ENCODE measurements around the gene NHSL1.

Gene NHSL1

DNA sequence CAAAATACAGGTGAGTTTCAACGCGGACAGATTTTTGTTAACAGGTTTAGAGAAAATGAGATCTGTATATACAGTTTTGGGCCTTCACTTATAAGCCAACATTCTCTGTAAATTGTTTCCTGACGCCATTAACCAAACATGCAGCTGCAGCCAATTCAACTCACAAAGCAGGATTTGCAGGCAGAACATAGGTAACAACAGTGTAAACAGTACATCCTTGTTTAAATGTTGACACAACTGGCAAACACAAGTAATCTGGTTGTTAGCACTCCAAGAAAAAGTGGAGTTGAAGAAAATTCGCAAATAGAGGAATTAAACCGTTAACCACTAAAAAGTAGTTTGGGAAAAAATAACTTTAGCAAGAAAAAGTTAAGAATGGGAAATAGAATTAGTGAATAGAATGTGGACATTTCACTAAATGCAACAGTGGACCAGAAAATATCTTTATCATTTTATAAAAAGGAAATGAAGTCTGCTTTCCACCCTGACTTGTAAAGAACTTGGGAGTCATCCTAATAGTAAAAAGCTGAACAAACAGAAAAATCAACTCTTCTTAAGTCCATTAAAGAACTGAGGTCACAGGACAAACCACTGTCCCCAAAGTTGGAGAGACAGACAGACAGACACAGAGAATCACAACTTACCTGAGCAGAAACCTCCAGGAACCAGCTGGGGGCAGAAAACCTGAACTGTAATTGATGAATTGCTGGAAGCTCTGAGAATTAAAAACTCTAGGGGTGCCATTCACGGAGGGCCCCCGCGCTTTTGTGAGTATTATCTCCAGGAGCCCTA lies 111.5 kb downstream of the NHSL1 start:
- DNase-seq (ENCODE audit: low read depth in 2 of 2): no peak
- TF ChIP-seq, protein P1, sequence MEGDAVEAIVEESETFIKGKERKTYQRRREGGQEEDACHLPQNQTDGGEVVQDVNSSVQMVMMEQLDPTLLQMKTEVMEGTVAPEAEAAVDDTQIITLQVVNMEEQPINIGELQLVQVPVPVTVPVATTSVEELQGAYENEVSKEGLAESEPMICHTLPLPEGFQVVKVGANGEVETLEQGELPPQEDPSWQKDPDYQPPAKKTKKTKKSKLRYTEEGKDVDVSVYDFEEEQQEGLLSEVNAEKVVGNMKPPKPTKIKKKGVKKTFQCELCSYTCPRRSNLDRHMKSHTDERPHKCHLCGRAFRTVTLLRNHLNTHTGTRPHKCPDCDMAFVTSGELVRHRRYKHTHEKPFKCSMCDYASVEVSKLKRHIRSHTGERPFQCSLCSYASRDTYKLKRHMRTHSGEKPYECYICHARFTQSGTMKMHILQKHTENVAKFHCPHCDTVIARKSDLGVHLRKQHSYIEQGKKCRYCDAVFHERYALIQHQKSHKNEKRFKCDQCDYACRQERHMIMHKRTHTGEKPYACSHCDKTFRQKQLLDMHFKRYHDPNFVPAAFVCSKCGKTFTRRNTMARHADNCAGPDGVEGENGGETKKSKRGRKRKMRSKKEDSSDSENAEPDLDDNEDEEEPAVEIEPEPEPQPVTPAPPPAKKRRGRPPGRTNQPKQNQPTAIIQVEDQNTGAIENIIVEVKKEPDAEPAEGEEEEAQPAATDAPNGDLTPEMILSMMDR (IDR thresholded peaks at IDR 0.05; ENCODE audit: low read depth, low read length): no peak
- no peak overlapping the region for H3K4me3 ChIP-seq (replicated peaks in 1 of 2; ENCODE audit: low read depth in 2 of 2, low read length in 2 of 2)

DNA sequence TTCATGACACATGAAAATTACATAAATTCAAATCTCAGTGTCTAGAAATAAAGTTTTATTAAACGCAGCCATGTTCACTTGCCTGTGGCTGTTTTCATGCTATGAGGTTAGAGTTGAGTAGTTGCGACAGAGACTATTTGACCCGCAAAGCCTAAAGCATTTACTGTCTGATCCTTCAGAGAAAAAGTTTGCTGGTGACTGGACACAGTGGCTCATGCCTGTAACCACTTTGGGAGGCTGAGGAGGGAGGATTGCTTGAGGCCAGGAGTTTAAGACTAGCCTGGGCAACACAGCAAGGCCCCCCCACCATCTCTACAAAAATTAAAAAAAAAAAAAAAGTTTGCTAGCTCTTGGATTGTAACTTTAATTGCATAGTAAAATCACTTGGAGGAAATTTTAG lies 112.4 kb downstream of the NHSL1 start:
- no peak for DNase-seq (ENCODE audit: low read depth in 2 of 2)
- H3K4me3 ChIP-seq (replicated peaks in 1 of 2; ENCODE audit: low read depth in 2 of 2, low read length in 2 of 2): no peak overlapping the region
- TF ChIP-seq, protein P1 (IDR thresholded peaks at IDR 0.05; ENCODE audit: low read depth, low read length): no peak

- H3K4me3 ChIP-seq (replicated peaks in 1 of 2; ENCODE audit: low read depth in 2 of 2, low read length in 2 of 2): no peak overlapping the region
- no peak for DNase-seq (ENCODE audit: low read depth in 2 of 2)
These were observed 115.5 kb downstream of the NHSL1 start for GRCh38 chr6:138383776-138384175.

DNA sequence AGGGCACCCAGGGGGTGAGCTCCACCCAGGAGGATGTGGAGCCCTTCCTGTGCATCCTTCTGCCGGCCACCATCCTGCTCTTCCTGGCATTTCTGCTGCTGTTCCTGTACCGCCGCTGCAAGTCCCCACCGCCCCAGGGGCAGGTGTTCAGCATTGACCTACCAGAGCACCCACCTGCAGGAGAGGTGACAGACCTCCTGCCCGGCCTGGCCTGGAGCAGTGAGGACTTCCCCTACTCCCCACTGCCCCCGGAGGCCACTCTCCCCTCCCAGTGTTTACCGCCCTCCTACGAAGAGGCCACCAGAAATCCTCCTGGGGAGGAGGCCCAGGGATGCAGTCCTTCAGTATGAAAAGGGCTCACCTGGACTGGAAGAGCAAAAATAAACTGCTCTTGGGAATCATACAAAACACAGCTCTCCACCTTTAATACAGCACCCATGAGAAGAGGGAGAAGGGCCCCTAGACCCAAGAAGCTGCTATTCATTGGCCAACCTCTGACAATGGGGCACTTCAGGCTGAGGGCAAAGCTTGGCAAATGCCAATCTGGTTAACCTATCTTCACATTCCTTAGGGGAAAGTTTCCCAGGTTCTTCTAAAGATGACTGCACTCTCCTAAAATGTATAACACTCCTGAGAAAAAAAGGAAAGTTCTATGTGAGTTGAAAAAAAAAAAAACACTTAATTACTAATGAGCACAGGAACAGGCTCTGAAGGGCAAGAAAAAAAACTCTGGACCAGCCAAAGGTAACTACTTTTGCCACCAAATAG lies 116.6 kb downstream of the NHSL1 start:
- TF ChIP-seq, protein P1 (IDR thresholded peaks at IDR 0.05; ENCODE audit: low read depth, low read length): no peak
- no peak overlapping the region for H3K4me3 ChIP-seq (replicated peaks in 1 of 2; ENCODE audit: low read depth in 2 of 2, low read length in 2 of 2)
- DNase-seq (ENCODE audit: low read depth in 2 of 2): no peak

More at GRCh38 chr6:138383776-138384175, 115.5 kb downstream of the NHSL1 start:
- TF ChIP-seq, protein P1 (IDR thresholded peaks at IDR 0.05; ENCODE audit: low read depth, low read length): no peak

DNA sequence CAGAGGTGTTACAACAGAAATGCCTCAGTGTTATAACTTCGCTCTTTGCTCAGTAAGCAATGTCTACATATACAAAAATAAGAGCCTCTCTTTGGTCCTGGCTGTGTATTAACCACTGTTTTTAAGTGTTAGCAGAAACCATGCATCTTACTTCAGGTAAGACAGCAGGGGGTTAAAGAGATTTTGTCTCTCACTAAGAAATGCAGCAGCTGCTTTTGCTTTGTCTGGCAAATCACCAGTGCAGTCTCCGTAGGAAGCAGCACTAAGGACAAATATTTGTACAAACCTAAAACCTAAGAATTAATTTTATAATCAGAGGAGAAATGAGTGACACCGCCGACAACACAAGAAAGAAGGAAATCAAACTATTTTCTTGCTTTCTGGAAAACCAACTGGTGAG lies 120.8 kb downstream of the NHSL1 start:
- TF ChIP-seq, protein P1 (IDR thresholded peaks at IDR 0.05; ENCODE audit: low read depth, low read length): no peak
- no peak for DNase-seq (ENCODE audit: low read depth in 2 of 2)
- no peak overlapping the region for H3K4me3 ChIP-seq (replicated peaks in 1 of 2; ENCODE audit: low read depth in 2 of 2, low read length in 2 of 2)

DNA sequence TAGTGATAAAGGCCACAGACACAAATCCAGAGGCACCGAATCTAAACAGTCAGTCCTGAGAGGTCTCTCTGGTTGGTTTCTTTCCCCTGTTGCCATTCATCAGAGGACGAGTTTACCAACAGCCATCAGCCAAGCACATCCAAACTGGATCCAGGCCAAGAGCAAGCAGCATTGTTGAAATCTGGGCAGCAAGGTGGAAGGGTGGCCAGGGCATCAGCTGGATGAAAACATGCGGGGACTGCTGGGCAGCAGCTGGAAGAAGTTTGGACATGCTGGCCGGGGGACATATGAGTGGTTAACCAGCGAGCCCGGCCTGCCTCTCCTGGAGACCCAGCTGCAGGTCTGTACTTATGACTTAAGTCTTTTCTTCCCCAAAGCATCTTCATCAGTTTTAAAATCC lies 121.5 kb downstream of the NHSL1 start, which contains the start of gene SMIM28:
SMIM28 (plus strand) TSS at position 62 of the 400 bp plus-strand sequence; CDS start at position 230, 168 bp downstream.
- DNase-seq (ENCODE audit: low read depth in 2 of 2): no peak

More for the DNA sequence above, 121.5 kb downstream of the NHSL1 start, which contains the start of gene SMIM28:
- H3K4me3 ChIP-seq (replicated peaks in 1 of 2; ENCODE audit: low read depth in 2 of 2, low read length in 2 of 2): no peak within 1 kb of the TSS
- TF ChIP-seq, protein P1 (IDR thresholded peaks at IDR 0.05; ENCODE audit: low read depth, low read length): no peak

Measured in cardiac fibroblast (primary cell).